NCI-H2107 treated with DMSO at 0.1 percent for 48 hours (cell line): ENCODE results near the gene FAM83D.

Experiments used
- DNase-seq: peaks from one replicate; lab custom pipeline; 2025; ENCODE audit not compliant: unreplicated experiment; lab: John Stamatoyannopoulos, UW

Gene FAM83D

DNA sequence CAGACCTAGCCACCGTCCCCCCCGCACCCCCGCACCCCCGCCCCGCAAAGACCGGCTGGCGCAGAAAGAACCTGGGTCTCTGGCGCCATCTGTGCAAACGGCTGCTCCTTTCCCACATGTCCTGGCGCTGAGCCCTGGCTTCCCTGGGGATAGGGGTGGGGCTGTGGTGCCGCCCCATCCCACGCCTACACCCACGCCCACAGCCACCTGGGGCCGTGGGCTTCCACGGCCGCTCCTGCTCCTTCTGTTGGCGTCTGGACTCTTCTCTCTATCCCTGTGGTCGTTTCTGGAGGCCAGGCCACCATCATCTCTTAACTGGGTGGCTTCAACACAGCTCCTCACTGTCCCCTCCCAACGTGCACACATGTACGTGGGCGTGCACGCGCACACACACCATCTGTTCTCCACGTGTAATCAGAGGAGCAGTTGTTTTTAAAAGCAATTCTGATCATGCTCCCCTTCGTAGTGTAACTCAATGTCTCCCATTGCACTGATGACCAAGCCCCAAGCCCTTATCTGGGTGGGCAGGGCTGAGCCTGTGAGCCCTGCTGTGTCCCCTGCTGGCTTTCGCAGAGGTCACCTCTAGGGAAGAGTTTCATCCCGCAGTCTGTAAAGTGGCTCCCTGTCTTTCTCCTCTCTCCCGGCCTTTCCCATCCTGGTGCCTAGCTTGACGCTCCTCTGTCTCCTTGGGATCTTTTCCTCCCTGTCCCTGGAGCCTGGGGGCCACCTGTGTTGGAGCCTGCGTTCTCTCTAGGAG is 31.9 kb upstream of the FAM83D start:
- DNase-seq: no peak

DNA sequence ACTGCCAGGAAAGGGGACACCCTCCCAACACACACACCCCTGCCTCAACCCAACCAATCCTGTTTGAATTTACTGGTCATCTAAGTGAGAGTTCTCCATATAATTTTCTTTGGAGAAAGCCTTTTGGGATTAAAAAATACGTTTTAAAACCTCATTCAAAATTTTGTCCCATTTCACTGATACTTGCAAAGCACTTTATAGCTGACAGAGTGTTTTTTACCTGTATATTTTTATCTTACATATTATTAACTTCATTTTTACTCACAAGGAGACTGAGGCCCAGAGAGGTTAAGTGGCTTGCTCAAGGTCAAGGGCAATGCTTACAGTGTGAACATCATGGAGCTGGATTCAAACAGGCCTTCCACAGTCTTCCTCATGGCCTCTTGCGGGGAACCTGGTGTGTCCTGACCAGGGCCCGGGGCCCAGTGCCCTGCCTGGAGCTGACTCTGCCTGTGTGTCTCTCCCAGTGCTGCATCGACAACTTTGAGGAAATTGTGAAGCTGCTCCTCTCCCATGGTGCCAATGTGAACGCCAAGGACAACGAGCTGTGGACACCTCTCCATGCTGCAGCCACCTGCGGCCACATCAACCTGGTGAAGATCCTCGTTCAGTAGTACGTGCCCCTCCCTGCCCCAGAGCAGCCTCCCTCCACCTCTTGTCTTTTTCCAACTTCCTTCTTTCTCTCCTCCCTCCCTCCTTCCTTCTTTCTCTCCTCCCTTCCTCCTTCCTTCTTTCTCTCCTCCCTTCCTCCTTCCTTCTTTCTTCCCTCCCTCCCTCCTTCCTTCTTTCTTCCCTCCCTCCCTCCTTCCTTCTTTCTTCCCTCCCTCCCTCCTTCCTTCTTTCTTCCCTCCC is 30.9 kb upstream of the FAM83D start:
- no peak for DNase-seq

DNA sequence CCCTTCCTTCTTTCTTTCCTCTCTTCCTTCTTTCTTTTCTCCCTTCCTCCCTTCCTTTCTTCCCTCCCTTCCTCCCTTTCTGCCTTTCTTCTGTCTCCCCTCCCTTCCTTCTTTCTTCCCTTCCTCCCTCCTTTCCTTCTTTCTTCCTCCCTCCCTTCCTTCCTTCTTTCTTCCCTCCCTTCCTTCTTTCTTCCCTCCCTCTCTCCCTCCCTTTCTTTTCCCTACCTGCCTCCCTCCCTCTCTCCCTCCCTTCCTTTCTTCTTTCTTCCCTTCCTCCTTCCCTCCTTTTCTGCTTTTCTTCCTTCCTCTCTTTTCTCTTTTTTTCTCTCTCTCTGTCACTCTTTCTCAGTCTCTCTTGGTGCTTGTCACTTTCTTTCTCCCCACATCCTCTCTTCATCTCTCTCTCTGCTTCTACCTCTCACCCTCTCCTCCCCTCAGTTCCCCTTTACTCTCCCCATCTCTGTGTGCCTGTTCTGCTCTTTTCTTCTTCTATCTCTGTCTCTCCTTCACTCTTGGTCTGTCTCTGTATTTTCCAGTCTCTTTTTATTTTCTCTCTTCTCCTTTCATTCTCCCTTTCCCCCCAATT is 30.1 kb upstream of the FAM83D start:
- DNase-seq: no peak

DNA sequence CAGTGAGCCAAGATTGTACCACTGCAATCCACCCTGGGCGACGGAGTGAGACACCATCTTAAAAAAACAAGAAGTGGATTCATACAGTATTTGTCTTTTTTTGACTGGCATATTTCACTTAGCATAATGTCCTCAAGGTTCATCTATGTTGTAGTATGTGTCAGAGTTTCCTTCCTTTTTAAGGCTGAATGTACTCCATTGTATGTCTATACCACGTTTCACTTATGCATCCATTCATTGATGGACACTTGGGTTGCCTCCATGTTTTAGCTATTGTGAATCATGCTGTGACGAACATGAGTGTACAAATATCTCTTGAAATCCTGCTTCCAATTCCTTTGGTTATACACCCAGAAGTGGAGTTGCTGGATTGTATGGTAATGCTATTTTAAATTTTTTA is 28.9 kb upstream of the FAM83D start:
- DNase-seq: no peak

DNA sequence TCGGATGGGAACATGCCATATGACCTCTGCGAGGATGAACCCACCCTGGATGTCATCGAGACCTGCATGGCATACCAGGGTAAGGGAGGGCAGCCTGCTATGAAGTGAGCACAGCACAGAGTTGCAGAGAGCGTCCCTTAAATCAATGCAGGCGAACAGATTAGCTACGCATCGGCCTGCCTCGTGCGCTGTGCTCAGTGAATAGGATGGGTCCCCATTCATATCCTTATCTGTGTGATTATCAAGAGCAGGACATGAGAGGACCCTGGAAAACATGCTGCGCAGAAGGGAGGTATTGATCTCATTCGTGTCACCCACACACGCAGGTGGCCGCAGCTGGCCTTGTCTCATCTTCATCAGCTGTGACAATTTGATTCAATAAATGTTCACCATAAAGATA is 25.6 kb upstream of the FAM83D start:
- no peak for DNase-seq

DNA sequence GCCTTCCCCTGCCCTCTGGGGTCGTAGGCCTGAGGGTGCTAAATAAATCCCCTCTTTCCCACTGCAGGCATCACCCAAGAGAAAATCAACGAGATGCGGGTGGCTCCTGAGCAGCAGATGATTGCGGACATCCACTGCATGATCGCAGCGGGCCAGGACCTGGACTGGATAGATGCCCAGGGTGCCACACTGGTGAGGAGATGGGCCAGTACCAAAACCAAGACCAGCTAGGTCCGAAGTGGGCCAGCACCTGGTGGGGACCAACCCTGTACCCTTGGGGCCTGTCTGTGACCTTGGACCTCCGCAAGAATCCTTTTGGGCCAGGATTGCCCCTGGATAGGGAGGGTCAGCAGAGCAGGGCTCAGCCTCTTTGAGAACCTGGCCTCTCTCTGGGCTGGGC is 23.6 kb upstream of the FAM83D start:
- no peak for DNase-seq

DNA sequence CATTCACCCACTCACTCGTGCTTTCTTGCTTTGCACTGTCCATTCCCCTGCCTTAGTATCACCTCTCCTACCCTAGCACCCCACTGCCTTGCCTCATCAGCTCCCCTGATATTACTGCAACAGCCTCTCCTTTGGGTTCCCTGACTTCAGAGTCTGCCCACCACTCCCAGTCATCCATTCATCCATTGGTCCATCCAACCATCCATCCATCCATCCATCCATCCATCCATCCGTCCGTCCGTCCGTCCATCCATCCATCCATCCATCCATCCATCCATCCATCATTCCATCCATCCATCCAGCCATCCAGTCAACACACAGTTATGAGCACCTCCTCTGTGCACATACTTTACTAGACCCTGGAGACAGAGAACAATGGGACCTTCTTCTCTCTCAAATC is 22.9 kb upstream of the FAM83D start:
- no peak for DNase-seq

DNA sequence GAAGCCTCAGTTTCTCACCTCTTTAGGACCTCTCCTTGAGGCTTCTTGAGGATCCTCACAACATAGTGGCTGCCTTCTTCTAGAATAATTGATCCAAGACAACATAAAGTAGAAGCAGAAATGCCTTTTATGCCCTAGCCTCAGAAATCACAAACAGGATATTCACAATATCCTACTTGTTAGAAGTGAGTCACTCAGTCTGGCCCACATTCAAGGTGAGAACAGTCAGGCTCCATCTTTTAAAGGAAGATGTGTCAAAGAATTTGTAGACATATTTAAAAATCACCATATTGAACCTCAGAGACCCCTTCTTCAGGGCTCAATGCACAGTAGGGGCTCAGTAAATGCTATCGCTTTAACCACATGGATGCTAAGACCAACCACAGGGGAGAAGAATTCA is 20.8 kb upstream of the FAM83D start:
- no peak for DNase-seq

DNA sequence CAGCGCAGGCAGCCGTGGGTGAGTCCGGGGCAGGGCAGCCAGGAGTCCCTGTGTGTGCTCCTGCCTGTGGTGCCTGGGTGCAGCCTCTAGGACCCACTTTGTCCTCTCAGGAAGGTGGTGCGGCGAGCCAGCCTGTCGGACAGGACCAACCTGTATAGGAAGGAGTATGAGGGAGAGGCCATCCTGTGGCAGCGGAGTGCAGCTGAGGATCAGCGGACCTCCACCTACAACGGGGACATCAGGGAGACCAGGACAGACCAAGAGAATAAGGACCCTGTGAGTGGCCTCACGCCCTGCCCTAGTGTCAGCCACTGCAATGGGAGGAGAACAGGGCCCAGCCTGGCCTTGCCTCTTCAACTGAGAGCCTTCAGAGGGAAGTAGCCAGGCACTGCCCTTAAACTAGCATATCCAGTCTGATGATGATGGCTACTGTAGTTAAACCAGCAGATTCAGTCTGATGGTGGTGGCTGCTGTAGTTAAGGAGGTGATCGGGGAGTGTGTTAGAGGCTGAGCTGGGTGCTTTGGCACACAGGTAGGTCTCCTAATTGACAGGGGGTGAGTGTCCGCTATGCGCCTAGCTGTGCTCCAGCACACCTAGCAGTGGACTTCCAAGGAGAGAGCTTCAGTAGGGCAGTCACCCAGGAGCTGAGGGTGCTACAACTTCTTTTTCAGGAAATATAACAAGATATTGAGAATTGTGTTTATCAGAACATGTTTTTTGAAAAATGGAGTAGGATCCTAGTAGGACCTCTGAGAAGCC is 18.1 kb upstream of the FAM83D start:
- no peak for DNase-seq

DNA sequence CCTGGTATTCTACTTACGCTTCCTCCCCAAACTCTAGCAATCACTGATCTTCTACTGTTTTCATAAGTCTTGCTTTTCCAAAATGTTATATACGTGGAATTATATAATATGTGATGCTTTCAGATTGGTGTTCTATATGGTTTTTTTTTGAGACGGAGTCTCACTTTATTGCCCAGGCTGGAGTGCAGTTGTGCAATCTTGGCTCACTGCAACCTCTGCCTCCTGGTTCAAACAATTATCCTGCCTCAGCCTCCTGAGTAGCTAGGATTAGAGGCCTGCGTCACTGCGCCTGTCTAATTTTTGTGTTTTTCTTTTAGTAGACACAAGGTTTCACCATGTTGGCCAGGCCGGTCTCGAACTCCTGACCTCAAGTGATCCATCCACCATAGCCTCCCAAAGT is 10.9 kb upstream of the FAM83D start:
- no peak for DNase-seq

DNA sequence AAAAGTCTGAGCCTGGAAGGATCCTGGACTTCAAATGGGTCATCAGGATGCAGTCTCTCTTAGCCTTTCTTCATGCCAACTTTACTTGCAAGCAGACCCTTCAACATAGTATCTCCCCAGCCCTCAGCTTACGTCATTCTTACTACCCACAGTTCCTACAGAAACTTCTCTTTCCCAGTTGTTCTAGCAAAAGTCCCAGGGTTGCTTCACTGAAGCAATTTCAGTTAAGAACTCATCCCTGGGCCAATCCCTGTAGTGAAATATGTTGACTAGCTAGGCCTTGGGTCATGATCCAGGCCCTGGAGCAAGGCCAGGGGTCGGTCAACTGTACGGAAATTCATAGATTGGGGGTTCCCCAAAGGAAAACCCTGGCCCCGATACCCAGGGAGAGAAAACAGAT is 8.6 kb upstream of the FAM83D start:
- DNase-seq: no peak

DNA sequence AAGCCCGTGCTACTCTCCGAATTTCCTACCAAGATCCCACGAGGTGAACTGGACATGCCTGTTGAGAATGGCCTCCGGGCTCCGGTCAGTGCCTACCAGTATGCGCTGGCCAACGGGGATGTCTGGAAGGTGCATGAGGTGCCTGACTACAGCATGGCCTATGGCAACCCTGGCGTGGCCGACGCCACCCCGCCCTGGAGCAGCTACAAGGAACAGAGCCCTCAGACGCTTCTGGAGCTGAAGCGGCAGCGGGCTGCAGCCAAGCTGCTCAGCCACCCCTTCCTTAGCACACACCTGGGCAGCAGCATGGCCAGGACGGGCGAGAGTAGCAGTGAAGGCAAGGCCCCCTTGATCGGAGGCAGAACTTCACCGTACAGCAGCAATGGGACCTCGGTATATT is 8.0 kb upstream of the FAM83D start:
- no peak for DNase-seq

DNA sequence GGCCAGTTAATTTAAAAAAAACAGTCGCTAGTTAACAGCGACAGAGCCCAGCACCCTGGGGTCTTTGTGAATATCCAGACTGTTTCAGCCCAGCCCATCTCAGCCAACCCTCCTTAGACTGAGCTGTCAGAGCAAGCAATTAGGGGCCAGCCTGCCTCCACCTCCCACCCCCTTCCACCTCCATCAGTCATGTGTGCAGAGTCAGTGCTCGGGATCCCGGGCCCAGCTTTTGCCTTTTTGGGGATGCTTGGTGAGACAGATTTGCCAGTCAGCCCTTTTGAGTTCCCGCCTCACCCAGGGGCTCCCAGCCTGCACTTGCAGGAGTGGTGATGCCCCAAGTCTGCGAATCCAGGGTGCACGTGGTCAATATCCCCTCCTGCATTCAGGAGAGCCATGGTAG is 6.5 kb upstream of the FAM83D start:
- DNase-seq: no peak

DNA sequence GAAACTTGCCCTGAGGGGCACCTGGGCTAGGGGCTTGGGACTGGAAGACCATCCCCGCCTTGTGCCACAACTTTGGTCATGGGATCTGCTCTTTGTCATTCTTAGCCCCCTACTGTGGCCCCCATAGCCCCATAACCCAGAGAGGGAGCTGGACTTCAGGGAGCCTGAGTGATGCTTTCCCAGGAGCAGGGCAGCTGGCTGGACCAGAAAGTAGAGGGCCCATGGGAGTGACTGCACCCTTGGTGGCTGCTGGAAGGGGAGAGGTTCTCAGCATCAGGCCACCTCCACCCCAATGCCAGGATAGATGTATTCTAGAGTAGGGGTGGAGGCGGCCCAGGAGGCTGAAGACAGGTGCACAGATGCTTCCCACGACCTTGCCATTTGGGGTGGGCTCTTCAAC is 5.8 kb upstream of the FAM83D start:
- DNase-seq: no peak

DNA sequence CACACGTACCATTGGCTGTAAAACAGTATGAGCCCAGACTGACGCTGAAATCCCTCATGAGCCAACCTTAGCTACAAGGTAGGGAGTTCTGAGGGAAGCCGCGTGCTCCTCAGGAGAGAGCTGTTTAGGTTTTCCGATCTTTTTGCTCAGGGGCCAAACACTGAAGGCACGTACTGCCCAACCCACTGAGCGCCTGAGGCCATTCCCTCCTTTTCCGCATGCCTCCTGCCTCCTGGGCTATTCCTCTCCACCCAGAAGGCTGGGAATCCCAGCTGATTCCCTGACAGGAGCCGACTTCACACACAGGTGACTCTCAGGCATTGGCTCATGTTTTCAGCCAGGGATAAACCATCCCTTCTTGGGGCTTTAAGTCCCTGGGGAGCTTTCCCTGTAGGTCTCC is 5.4 kb upstream of the FAM83D start:
- DNase-seq: no peak

DNA sequence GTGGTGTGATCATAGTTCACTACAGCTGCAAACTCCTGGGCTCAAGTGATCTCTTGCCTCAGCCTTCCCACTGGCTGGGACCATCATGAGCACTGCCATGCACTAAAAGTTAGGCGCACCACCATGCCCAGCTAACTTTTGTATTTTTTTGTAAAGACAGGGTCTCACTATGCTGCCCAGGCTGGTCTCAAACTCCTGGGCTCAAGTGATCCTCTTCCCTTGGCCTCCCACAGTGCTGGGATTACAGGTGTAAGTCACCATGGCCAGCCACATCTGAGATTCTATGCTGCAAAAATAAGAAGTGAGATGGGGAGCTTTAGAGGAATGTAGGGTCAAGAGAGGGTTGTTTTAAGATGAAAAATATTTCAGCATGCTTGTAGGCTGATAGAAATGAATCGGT is 1.5 kb upstream of the FAM83D start:
- DNase-seq: no peak

DNA sequence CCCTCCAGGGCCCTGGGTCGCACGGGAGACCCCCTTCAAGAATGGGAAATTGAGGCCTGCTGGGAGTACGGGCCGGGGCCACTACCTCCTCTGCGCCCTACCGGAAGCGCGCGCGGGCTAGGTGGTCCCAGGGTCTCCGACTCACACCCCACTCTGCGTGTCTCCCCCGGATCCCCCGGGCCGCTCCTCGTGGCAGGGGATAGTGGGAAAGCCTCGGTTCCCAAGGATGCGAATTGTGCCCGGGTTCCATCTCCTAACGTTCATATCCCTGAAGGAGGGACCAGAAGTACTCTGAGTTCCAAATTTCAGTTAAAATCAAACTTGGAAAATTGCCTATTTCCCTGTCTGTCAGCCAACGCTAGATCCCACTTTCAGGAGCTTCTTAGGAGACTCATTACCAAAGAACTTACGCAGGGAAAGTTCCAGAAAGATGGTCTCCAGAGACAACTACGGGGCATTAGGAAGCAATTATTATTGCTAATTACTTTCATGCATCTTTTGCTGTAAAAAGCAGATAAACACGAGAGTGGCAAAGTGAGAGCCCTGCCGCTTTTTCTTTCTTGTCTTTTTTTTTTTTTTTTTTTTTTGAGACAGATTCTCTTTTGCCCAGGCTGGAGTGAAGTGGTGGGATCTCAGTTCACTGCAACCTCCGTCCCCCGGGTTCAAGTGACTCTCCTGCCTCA is 858 bp downstream of the FAM83D start:
- DNase-seq: no peak

DNA sequence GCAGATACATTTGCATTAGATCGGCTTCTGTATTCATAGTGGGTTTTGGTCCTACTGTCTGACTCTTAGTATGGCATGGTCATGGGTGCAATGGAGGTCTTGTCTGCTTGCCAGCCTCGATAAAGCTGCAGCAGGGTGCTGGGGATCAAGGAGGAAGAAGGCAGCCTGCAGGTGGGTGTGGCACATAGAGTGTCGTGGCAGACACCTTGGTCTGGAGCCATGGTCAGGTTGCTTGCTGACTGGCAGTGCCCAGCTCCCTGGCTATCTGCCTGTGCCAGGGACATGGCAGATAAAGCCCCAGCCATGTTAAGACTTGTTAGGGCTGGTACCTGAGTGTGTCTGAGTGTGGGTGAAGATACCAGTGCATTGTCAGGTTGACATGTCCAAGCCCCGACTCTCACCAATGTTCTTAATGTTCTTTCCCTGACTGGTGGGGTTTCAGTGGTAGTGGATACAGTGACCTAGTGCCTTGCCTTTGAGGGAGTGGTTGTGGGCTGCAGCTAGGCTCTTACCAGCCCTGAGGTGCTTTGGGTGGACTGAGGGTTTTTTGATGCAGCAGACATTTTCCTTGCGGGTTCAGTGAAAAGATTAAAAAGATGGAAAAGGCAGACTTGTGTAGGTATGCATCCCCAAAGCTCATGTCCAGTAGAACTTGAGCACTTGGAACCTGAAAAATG is 1.8 kb downstream of the FAM83D start:
- DNase-seq: no peak

DNA sequence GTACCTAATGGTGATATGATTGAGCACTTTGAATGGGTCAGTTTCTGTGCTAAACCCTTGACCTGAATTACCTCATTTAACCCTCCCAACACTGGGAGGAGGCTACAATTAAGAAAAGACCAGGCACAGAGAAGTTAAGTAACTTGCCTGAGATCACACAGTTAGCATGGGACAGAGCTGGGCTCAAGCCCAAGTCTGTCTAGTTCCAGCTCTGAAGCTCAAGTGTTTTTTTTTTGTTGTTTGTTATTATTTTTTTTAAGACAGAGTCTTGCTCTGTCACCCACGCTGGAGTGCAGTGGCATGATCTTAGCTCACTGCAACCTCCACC is 4.0 kb downstream of the FAM83D start:
- no peak for DNase-seq

DNA sequence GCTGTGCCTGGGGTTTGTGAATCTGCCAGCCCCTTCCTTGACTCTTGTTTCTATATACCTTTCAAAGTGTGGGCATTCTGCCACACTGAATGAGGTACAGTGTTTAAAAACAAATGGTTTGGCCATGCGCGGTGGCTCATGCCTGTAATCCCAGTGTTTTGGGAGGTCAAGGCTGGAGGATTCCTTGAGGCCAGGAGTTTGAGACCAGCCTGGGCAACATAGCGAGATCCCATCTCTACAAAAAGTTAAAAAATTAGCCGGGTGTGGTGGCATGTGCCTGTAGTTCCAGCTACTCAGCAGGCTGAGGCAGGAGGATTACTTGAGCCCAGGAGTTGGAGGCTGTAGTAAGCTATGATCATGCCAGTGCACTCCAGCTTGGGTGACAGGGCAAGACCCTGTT is 5.8 kb downstream of the FAM83D start:
- DNase-seq: no peak
